ENCODE results near the gene FGD6.

The FGD6 gene

GRCh38 chr12:95124106-95124505 is 93.2 kb downstream of the FGD6 start:
- no peaks in the 10 kb centered on the region for H3K4me1 ChIP-seq (ENCODE audit: control insufficient read depth in 1 of 2, insufficient read depth in 1 of 2, low read depth in 1 of 2, low read length in 1 of 2)
- no peaks in the 10 kb centered on the region for H3K27me3 ChIP-seq
- TF ChIP-seq CTCF (IDR thresholded peaks at IDR 0.05): no peak
- H3K36me3 ChIP-seq: no peaks in the 10 kb centered on the region
- H3K4me3 ChIP-seq (ENCODE audit: low read depth in 1 of 2, low read length in 1 of 2): no peak overlapping the region
- no peaks in the 10 kb centered on the region for H3K9me3 ChIP-seq
- H3K27ac ChIP-seq: no peak overlapping the region

GRCh38 chr12:95118788-95119179 is 98.5 kb downstream of the FGD6 start:
- Histone ChIP-seq H3K36me3 (no peaks in the 10 kb centered on the region), H3K9me3 (no peaks in the 10 kb centered on the region), H3K4me3 (ENCODE audit: low read depth in 1 of 2, low read length in 1 of 2) (no peak overlapping the region), H3K4me1 (ENCODE audit: control insufficient read depth in 1 of 2, insufficient read depth in 1 of 2, low read depth in 1 of 2, low read length in 1 of 2) (no peaks in the 10 kb centered on the region), H3K27ac (no peak overlapping the region), H3K27me3 (no peaks in the 10 kb centered on the region)
- no peak for TF ChIP-seq CTCF (IDR thresholded peaks at IDR 0.05)

- no peaks in the 10 kb centered on the region for H3K36me3 ChIP-seq
- H3K4me1 ChIP-seq (ENCODE audit: control insufficient read depth in 1 of 2, insufficient read depth in 1 of 2, low read depth in 1 of 2, low read length in 1 of 2): no peaks in the 10 kb centered on the region
- no peak for TF ChIP-seq CTCF (IDR thresholded peaks at IDR 0.05)
- H3K27ac ChIP-seq: no peak overlapping the region
- H3K27me3 ChIP-seq: no peaks in the 10 kb centered on the region
- H3K4me3 ChIP-seq (ENCODE audit: low read depth in 1 of 2, low read length in 1 of 2): no peak overlapping the region
- no peaks in the 10 kb centered on the region for H3K9me3 ChIP-seq
Measured at GRCh38 chr12:95118138-95118787, 99.0 kb downstream of the FGD6 start.

GRCh38 chr12:95117178-95117599 is 100.1 kb downstream of the FGD6 start:
- no peak for TF ChIP-seq CTCF (IDR thresholded peaks at IDR 0.05)
- Histone ChIP-seq H3K27ac (no peak overlapping the region), H3K36me3 (no peaks in the 10 kb centered on the region), H3K27me3 (no peaks in the 10 kb centered on the region), H3K4me3 (ENCODE audit: low read depth in 1 of 2, low read length in 1 of 2) (no peak overlapping the region), H3K9me3 (no peaks in the 10 kb centered on the region), H3K4me1 (ENCODE audit: control insufficient read depth in 1 of 2, insufficient read depth in 1 of 2, low read depth in 1 of 2, low read length in 1 of 2) (no peaks in the 10 kb centered on the region)

- no peaks in the 10 kb centered on the region for H3K9me3 ChIP-seq
- H3K27ac ChIP-seq: no peak overlapping the region
- no peaks in the 10 kb centered on the region for H3K27me3 ChIP-seq
- H3K4me1 ChIP-seq (ENCODE audit: control insufficient read depth in 1 of 2, insufficient read depth in 1 of 2, low read depth in 1 of 2, low read length in 1 of 2): no peaks in the 10 kb centered on the region
- no peaks in the 10 kb centered on the region for H3K36me3 ChIP-seq
- no peak overlapping the region for H3K4me3 ChIP-seq (ENCODE audit: low read depth in 1 of 2, low read length in 1 of 2)
- TF ChIP-seq CTCF (IDR thresholded peaks at IDR 0.05): no peak
Measured at GRCh38 chr12:95116773-95117172, 100.5 kb downstream of the FGD6 start.

All from neutrophil (primary cell).